T follicular helper cell (primary cell): Measurements from ENCODE around the gene DNAH1.
A peak's percentile ranks its signal among the peaks of the same experiment; 100 is the strongest.

Source experiments
- DNase-seq: peaks from one replicate; pipeline ENCODE4 v3.0.0-alpha.2; 2020; ENCODE audit warnings: low read depth

DNAH1 gene

DNA sequence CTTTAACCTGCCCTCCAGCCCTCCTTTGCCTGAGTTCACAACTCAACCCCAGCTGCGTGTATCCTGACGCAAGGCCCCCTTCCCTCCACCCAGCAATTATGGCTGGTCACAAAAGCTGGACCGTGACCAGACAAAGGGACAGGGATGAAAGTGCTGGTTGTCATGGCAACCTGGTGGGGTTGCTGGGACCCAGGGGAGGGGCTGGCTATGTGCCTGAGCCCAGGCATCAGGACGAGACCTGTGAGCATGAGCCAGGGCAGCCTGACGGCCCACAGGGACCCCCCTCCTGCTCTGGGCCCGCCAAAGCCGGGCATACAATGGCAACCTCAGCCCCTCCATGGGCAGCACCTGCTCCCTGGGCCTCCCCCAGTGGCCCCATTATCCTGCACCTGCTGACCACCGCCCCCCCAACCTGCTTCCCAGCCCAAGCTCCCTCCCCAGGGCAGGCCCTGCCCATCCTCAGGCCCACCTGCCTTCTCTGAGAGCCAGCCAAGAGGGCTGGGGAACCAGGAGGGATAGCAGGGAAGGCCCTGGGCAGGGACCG, 4.5 kb upstream of the DNAH1 start:
- no peak for DNase-seq

DNA sequence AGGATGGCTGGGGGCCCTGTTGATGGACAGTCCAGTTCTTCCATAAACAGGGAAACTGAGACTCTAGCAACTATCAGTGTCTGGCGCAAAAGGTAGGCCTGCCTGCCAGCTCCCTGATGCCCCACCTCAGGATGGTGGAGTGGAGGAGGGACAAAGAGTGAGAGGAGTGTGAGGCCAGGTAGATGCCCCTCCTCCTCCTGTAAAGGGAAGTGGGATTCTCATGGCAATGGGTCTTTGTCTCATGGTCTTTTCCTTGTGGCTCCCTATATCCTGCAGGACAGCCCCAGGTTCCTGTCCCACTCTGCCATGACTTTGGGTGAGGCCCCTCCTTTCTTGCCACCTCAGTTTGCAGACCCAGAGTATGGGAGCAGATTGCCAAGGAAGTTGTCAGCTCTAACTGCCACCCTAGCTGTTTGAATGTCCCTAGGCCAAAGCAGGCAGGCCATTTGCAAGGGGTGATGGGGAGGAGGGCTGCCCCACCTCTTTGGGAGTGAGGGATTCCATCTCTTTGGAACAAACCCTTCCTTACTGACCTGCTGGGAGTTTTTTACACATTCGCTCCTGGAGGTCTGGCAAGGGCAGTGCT, 2.8 kb upstream of the DNAH1 start:
- no peak for DNase-seq

DNA sequence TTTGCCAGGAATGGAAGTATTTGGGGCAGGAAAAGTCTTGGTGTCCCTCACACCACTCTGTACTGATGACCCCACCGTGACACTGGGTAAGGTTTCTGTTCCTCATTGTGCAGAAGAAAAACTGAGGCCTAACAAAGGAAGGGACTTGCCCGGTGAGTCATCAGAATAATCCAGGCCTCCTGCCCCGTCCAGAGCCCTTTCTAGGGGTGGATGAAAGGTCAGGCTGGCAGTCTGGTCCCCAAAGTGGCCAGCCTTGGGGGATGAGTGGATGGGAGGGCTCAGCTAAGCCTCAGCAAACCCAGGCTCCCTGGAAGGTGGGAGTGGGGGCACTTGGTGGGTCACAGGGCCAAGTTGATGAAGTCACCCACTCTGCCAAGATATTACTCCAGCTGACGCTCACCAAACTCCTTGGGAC, 2.3 kb upstream of the DNAH1 start:
- no peak for DNase-seq

DNA sequence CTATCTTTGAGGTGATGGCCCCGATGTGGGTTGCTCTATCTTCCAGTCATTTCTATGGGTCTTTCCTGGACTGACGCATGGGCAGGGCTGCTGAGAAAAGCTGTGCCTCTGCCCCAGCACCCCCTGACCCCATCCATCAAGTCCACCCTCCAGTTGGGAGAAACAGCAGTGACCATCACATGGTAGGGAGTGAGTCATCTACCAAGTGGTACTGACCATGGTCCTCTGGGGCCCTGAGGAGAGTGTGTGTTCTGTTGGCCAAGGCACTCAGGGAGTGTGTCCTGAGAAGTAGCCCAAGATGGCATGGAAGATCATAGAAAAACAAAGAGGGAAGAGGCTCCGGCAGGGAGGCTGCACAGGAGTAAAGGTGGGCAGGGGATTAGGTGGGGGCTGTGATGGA, 1.6 kb upstream of the DNAH1 start:
- DNase-seq: no peak

DNA sequence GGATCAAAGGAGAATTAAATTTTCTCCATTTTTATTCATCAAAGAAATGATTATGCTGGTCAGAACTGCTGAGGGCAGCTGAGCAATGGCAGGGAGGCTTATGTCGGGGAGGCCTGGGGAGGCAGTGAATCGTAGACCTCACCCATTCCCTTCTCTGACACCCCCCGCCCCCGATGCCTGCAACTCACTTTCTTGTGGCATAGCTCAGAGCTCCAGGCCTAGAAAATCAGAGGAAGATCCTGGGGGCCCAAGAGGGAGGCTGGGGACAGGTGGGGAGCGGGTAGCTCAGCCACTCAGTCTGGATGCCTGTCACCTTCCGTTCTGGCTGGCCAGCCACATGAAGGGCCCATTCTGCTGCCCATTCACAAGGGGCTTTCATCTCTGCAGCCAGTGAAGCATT, 1.1 kb upstream of the DNAH1 start:
- no peak for DNase-seq

DNA sequence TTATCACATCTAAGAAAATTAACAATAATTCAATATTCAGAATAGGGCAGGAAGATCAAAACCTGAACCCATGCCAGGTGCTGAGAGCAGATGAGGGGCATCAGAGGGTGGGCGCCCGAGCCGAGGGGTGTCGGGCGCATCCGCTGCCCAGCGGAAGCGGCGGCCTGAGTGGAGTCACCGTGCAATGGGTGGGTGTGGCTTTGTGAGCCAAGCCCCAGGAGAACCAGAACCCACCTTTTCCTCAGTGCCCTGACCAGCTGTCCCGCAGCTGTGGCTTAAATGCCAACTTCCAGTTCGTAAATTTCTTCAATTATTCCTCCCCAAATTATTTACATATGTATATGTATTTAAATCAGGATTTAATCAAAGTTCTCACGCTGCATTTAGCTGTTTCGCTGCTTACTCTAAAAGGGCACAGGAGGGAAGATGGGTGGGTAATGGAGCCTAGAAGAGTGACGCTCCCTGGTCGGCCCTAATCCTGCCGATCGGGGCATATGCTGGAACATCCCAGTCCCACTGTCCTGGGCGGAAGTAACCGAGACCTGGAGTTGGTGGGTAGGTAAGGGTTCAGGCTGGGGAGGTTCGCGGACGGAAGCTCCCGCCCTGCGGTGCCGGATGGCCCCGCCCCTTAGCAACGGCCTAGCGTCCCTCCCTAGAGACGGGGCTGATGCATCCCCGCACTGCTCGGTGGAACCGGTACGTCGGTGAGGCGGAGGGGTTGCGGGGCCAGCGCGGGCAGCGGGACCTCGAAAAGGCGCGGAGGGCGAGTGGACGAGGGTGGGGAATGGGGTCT, 1.3 kb downstream of the DNAH1 start:
- peak; percentile 66 for DNase-seq

DNA sequence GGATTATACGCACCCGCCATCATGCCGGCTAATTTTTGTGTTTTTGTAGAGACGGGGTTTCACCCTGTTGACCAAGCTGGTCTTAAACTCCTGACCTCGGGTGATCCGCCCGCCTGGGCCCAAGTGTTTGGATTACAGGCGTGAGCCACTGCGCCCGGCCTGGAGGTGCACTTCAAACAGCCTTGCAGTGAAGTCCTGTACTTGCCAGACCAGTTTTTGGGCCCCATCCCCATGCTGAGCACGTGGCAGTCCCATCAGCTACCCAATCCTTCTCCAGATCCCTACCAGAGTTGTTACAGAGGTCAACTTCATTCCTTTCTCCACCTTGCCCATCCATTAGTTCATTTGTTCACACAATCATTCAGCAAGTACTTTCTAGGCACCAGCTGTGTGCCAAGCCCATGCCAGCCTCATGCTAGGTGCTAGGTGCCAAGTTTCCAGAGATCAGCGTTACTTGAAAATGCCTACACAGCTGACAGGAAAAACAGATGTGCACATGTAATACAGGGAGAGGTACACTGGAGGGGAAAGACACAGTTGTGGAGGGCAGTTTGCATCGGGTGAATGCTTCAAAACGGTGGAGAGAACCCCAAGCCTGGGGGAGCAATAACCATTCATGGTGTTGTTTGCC, 2.2 kb downstream of the DNAH1 start:
- DNase-seq: no peak

DNA sequence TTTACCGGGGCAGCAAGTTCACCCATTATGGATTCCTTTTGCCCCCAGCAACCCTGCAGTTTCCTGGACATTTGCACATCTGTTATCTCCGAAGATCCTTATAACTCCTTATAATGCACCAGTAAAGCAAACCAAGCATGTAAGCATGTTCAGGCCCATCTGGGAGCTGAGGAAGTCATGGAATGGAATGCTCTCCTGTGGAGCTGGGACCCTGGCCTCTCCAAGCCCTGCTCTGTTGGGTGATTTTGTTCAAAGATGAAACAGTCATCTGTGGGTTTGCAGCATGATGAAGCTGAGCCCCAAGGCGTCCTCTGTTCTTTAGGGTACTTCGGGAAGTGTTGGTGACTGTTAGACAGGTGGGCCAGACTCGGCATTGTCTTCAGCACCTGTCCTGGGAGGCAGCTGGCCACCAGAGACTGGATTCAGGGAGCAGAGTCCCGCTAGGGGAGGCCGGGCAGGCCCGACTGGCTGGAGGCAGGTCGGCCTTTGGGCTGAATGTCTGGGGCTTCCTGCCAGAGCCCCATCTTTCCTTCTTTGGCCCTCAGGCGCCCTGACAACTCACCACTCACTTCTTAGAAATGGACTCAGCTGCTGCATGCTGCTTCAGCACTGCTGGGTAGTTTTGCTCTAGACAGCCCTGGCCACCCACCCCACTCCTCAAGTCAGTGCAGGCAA, 3.9 kb downstream of the DNAH1 start:
- no peak for DNase-seq

DNA sequence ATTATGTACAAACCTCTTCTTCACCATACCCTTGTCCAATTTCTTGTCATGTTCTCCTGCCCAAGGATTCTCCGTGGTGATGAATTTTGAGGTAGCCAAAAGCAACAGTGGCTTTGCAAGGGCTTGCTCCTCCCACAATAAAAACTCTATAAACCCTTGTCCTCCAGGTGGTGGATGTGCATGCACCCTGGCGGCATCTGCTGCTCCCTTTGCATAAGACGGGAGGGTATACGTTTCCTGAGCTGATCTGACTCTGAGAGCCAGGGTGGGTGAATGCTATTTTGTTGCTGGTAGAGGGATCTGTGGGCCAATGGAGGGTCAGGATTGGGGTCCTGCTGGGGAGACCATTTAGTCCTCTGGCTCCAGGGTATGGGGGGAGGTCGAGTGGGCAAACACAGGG, 5.4 kb downstream of the DNAH1 start:
- DNase-seq: no peak

DNA sequence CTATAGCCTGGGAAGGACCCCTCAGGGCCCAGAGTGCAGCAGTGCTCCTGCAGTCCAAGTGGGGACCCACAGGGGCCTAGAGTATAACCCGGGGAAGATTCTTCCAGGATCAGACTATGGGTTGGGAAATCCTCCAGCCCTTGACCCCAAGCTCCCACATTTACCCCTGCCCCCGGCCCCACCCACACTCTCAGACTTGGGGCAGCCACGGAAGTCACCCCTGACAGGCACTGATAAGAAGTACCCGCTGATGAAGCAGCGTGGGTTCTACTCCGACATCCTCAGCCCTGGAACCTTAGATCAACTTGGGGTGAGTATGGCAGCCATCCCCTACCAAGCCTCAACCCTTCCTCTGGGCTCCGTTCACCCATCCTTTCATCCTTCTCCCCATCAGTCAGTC, 6.3 kb downstream of the DNAH1 start:
- no peak for DNase-seq

DNA sequence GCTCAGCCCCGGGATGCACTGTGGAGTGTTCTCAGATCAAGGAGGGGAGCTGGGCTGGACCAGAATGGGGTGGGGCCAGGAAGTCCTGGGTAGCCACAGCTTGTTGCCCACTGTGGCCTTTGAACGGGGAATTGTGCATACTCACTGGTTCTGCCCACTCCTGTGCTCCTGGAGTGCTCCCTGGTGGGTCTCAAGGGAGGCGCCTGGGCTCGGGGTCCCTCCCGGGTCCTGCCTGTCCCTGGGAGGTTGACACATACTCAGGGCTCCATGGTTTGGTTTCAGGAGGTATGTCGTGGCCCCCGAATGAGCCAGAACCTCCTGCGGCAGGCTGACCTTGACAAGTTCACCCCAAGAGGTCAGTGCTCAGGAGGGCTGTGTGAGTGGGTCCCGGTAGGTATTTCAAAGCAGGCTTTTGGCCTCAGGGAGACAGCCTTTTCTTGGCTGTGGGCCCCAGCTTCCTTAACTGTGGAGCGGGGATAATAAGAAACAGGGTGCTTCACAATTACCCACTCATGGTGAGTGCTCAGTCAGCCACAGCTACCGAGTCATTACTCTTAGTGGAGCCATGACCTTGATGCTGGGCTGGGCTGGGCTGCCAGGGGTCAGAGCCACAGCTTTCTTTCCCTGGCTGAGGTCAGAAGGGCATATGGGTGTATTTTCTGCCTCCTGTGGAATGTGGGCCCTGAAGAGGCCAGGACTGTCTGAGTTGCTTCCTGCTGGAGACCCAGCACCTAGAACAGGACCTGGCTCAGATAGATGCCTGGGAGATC, 7.6 kb downstream of the DNAH1 start:
- DNase-seq: no peak

DNA sequence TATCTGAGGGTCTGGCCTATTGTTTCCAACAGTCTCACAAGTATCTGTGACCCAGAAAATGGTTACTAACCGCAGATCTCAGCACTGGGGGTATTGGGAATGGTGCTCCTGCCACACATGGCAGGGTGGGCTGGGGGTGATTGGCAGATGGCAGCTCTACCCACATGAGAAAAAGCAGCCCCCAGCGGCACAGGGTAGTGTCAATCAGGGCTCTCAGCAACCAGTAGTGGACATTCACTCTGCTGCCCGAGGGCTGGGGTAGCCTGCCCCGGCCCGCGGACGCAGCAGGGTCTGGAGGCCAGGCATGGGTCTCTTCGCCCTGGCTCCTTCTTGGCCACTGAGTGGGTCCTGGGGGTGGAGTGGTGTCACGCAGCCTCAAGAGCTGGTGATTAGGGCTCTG, 8.6 kb downstream of the DNAH1 start:
- no peak for DNase-seq

DNA sequence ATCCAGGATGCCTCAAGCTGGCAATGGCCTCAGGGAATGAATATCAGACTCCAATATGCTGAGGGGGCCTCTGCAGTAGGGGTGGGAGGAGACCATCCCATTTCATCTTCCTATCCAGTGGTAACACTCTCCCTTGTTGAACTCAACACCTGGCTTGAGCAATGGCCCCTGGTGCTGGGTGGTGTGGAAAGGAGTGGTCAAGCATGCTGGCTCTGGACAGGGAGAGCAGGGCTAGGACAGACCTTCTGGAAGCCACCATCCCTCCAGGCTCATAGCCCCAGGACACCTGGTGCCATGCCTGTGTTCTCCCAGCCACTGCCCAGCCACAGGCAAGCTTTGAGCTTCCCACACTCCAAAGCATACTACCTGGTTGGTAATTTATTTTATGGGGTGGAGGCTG, 9.6 kb downstream of the DNAH1 start:
- DNase-seq: no peak

DNA sequence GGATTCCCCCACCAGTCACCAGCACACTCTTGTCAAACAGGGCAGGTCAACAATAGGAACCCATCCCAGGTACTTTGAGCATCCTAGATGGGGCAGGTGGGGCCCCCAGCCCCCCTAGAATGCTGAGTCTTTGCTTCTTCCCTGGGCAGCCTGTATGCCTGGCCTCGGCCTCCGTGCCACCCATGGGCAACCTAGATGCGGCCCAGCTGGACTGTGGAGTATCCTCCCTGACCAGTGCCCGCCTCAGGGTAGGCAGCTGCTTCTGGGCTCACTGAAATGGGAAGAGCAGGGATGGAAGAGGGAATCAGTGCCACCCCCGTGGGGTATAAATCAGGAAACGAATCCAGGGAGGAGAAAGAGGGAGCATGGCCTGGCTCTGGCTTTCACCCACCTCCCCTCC, 10.9 kb downstream of the DNAH1 start:
- no peak for DNase-seq

DNA sequence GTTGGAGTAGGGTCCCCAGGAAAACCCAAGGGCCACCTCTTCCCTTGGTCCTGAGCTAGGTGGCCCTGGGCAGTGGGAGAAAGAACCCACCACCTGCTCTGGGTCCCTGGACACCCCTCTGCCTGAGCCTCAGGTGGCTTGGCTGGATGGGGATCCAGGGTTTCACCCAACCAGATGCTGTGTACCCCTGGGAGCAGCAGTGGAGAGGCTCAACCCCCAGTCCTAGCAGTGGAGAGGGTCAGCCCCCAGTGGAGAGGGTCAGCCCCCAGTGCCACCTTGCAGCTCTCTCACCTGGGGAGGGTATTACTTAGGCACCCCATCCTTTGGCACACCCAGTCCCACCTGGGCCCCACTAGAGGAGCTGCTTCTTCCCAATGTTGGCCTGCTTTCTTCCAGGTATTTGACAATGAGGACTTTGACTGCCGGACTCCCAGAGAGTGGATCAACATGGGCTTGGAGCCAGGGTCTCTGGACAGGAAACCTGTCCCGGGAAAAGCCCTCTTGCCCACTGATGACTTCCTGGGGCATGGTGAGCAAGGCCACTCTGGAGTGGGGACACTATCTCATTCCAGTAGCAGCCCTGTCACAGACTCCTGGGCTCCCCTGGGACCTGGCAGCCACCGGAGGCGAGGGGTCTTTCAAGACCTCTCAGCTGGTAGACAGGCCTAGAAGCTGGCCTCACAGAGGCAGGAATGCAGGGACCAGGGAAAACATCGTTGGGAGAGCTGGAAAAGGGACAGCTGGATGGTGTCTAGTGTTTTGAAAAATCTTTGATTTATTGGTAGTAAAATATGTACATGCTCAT, 11.6 kb downstream of the DNAH1 start:
- DNase-seq: no peak

DNA sequence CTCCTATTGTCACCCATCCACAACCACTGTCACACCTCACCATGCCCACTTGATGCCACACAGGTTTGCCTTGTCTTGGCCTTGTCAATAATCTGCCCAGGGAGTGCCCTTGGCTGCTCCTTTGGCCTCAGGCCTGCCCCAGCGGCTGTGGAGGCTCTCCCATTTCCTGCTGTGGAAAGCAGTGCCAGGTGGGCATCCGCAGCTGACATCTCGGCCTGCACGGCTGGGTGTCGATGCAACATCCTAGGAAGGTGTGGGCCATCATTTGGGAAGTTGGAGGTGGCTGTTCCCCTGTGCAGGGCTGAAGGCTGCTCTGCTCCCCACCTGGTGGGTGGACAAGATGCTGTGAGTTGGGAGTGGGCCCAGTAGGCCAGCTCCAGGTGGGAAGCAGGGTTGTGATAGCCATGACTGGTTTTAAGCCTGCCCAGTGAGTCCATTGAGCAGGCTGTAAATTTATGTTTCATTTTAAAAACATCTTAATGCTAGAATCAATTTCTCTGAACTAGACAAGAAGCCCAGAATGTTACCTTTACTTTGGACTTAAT, 12.5 kb downstream of the DNAH1 start:
- no peak for DNase-seq

DNA sequence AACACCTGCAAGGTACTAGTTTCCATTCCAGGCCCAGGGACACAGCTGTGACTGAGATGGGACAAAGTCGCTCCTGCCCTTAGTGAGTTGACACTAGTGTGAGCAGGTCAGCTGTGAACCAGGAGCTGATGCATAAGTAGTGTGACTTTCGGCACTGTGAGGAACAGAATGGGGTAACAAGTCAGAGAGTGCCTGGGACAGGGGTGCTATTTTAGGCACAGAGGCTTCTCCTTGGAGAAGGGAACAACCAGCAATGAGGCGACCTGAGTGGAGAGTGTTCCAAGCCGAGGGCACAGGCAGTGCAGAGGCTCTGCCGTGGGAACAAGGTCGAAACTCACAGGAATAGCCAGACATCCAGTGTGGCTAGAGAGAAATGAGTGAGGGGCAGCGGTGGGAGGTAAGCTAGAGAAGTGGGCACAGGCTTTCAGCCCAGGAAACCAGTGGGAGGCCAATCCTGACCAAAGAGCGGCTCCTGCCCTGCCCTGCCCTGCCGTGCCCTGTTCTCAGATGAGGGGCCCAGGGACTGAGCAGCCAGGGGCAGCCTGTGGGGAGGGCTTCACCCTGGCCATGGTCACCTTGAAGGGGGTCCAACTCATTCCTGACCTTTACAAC, 14.2 kb downstream of the DNAH1 start:
- DNase-seq: no peak

DNA sequence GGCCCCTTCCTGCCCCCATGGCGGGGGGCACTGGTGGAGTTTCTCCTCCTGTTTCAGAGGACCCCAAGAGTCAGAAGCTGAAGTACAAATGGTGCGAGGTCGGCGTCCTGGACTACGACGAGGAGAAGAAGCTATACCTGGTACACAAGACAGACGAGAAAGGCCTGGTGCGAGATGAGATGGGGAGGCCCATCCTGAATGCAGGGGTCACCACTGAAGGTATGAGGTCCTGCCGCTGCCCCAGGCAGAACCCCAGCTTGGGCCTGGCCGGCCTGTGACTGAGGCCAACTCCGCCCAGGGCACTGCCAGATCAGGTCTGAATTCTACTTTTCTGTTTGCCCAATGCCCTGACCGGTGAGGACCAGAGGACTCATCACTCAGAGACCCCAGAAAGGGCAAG, 15.0 kb downstream of the DNAH1 start:
- DNase-seq: no peak

DNA sequence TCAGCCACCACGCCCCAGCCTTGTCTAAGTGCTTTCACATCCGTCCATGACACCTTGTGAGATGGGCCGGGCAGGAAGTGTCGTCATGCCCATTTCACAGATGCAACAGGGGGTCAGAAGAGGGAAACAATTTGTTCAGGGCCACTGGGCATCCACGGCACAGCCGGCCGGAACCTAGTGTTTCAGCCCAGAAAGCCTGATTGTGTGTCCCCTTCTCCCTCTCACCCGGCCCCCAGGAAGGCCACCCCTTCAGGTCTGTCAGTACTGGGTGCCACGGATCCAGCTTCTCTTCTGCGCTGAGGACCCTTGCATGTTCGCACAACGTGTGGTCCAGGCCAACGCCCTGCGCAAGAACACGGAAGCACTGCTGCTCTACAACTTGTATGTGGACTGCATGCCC, 15.8 kb downstream of the DNAH1 start:
- DNase-seq: no peak

DNA sequence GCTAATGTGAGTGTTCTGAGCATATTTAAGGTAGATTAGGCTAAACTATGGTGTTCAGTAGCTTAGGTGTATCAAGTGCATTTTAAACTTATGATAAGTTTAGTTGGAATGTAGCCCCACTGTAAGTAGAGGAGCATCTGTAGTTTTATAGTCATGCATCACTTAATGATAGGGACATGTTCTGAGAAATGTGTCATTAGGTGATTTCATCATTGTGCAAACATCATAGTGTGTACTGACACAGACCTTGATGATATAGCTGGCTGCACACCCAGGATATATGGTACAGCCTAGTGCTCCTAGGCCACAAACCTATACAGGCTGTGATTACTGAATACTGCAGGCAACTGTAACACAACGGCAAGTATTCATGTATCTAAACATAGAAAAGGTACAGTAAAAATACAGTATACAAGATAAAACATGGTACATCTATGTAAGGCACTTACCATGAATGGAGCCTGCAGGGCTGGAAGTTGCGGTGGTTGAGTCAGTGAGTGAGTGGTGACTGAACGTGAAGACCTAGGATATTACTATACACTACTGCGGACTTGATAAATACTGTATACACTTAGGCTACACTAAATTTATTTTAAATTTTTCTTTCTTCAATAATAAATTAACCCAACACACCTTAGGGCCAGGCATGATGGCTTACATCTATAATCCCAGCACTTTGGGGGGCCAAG, 17.9 kb downstream of the DNAH1 start:
- no peak for DNase-seq
